ENCODE results near the gene HSPB1.

HSPB1 gene

DNA sequence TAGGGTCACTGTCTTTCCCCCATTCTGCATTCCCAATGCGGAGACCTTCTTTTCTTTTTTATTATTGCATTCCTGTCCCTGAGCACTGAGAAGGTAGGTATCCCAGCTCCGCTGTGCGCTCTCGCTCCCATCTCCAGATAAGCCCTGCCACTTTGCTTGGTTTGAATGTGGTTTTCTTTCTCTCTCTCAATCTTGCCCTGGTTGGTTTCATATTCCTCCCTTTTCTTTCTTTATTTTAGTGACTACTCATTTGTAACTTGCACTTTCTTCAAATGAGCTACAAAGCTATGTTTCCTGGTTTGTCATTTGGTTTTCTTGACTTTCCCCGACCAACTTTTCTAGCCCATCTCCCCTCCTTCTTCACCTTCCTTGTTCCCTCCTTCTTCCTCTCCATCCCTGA lies 29.0 kb upstream of the HSPB1 start:
- Histone ChIP-seq H2AFZ (ENCODE audit: low read length) (no peak overlapping the region), H3K4me3 (ENCODE audit: low read depth, low read length, poor library complexity, severe bottlenecking) (no peak overlapping the region), H3K36me3 (ENCODE audit: insufficient read depth, low read length) (no peaks in the 10 kb centered on the region), H3K9me2 (ENCODE audit: low read depth, low read length) (no peaks in the 10 kb centered on the region), H3K4me1 (ENCODE audit: insufficient read depth, low read length, severe bottlenecking) (no peaks in the 10 kb centered on the region), H3K9ac (ENCODE audit: low read length) (no peak overlapping the region), H3F3A (ENCODE audit: insufficient read depth, low read length) (no peaks in the 10 kb centered on the region), H3K9me3 (ENCODE audit: low read length) (no peaks in the 10 kb centered on the region), H3K27me3 (ENCODE audit: insufficient read depth, low read length) (peaks cover 29% of the 10 kb centered on the region), H3K27ac (ENCODE audit: low read depth, low read length, poor library complexity, severe bottlenecking) (no peak overlapping the region), H3K79me2 (ENCODE audit: insufficient read depth, low read length) (no peaks in the 10 kb centered on the region), H3K4me2 (ENCODE audit: low read length) (no peak overlapping the region), H4K20me1 (ENCODE audit: insufficient read depth, low read length) (no peaks in the 10 kb centered on the region)
- TF ChIP-seq EZH2 (IDR thresholded peaks at IDR 0.05; ENCODE audit: borderline replicate concordance, low read length), result no peak
- TF ChIP-seq, protein P1, sequence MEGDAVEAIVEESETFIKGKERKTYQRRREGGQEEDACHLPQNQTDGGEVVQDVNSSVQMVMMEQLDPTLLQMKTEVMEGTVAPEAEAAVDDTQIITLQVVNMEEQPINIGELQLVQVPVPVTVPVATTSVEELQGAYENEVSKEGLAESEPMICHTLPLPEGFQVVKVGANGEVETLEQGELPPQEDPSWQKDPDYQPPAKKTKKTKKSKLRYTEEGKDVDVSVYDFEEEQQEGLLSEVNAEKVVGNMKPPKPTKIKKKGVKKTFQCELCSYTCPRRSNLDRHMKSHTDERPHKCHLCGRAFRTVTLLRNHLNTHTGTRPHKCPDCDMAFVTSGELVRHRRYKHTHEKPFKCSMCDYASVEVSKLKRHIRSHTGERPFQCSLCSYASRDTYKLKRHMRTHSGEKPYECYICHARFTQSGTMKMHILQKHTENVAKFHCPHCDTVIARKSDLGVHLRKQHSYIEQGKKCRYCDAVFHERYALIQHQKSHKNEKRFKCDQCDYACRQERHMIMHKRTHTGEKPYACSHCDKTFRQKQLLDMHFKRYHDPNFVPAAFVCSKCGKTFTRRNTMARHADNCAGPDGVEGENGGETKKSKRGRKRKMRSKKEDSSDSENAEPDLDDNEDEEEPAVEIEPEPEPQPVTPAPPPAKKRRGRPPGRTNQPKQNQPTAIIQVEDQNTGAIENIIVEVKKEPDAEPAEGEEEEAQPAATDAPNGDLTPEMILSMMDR (IDR thresholded peaks at IDR 0.05; ENCODE audit: low read length), result no peak

DNA sequence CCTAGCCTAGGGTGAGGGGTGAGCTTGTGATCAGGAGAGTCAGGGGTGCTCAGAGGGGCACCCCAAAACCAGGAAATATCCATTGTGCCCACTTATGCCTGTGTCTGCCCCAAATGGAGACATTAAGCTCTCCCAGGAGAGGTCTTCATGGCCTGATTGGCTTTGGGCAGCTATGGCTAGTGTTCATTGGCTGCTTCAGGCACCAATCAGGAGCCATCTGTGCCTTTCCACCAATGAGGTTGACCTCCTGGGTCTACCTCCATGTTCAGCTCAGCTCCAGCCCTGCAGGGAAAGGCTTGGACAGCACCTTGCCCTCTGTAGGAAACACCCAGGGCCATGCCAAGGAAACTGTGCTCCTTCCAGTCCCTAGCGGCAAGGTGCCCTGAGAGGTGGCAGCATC lies 23.9 kb upstream of the HSPB1 start:
- Histone ChIP-seq H3K4me2 (ENCODE audit: low read length) (no peak overlapping the region), H3K27ac (ENCODE audit: low read depth, low read length, poor library complexity, severe bottlenecking) (no peak overlapping the region), H3K79me2 (ENCODE audit: insufficient read depth, low read length) (no peaks in the 10 kb centered on the region), H3K9me2 (ENCODE audit: low read depth, low read length) (no peaks in the 10 kb centered on the region), H3F3A (ENCODE audit: insufficient read depth, low read length) (no peaks in the 10 kb centered on the region), H3K9ac (ENCODE audit: low read length) (no peak overlapping the region), H2AFZ (ENCODE audit: low read length) (no peak overlapping the region), H3K4me1 (ENCODE audit: insufficient read depth, low read length, severe bottlenecking) (peaks cover 7% of the 10 kb centered on the region), H3K9me3 (ENCODE audit: low read length) (no peaks in the 10 kb centered on the region), H3K4me3 (ENCODE audit: low read depth, low read length, poor library complexity, severe bottlenecking) (no peak overlapping the region), H4K20me1 (ENCODE audit: insufficient read depth, low read length) (no peaks in the 10 kb centered on the region), H3K27me3 (ENCODE audit: insufficient read depth, low read length) (peaks cover 36% of the 10 kb centered on the region), H3K36me3 (ENCODE audit: insufficient read depth, low read length) (no peaks in the 10 kb centered on the region)
- TF ChIP-seq, protein P1 (IDR thresholded peaks at IDR 0.05; ENCODE audit: low read length), result no peak
- TF ChIP-seq EZH2 (IDR thresholded peaks at IDR 0.05; ENCODE audit: borderline replicate concordance, low read length), result no peak

DNA sequence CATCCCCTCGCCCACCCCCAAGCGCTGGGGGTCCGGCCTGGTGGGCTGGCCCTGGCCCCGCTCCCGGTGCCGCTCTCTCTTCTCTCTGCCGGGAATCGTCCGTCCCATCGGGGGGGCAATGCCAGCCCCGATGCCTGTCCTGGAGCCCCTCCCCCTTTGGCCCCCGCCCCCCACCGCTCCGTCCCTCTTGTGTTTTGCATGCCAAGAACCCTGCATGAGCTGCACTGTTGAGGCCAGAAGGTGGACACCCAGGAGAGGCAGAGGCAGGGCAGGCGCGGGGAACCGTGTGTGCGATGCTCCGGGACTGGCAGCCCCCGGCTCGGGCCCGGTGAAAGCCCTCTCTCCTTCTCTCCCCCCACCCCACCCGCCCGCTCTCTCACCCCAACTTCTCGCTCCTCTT lies 22.1 kb upstream of the HSPB1 start:
- H3K9ac ChIP-seq (ENCODE audit: low read length), result no peak overlapping the region
- no peaks in the 10 kb centered on the region for H4K20me1 ChIP-seq (ENCODE audit: insufficient read depth, low read length)
- H3K4me1 ChIP-seq (ENCODE audit: insufficient read depth, low read length, severe bottlenecking), result peaks cover 7% of the 10 kb centered on the region
- no peak overlapping the region for H3K4me2 ChIP-seq (ENCODE audit: low read length)
- no peak for TF ChIP-seq EZH2 (IDR thresholded peaks at IDR 0.05; ENCODE audit: borderline replicate concordance, low read length)
- TF ChIP-seq, protein P1 (IDR thresholded peaks at IDR 0.05; ENCODE audit: low read length), result no peak
- H3F3A ChIP-seq (ENCODE audit: insufficient read depth, low read length), result no peaks in the 10 kb centered on the region
- no peaks in the 10 kb centered on the region for H3K79me2 ChIP-seq (ENCODE audit: insufficient read depth, low read length)
- H3K27me3 ChIP-seq (ENCODE audit: insufficient read depth, low read length), result peaks cover 37% of the 10 kb centered on the region
- no peaks in the 10 kb centered on the region for H3K9me3 ChIP-seq (ENCODE audit: low read length)
- no peak overlapping the region for H3K4me3 ChIP-seq (ENCODE audit: low read depth, low read length, poor library complexity, severe bottlenecking)
- H3K36me3 ChIP-seq (ENCODE audit: insufficient read depth, low read length), result no peaks in the 10 kb centered on the region
- H3K27ac ChIP-seq (ENCODE audit: low read depth, low read length, poor library complexity, severe bottlenecking), result no peak overlapping the region
- no peak overlapping the region for H2AFZ ChIP-seq (ENCODE audit: low read length)
- H3K9me2 ChIP-seq (ENCODE audit: low read depth, low read length), result no peaks in the 10 kb centered on the region

Data from OCI-LY1 (cell line).